ENCODE results near the gene NKX1-1.

NKX1-1 gene

DNA sequence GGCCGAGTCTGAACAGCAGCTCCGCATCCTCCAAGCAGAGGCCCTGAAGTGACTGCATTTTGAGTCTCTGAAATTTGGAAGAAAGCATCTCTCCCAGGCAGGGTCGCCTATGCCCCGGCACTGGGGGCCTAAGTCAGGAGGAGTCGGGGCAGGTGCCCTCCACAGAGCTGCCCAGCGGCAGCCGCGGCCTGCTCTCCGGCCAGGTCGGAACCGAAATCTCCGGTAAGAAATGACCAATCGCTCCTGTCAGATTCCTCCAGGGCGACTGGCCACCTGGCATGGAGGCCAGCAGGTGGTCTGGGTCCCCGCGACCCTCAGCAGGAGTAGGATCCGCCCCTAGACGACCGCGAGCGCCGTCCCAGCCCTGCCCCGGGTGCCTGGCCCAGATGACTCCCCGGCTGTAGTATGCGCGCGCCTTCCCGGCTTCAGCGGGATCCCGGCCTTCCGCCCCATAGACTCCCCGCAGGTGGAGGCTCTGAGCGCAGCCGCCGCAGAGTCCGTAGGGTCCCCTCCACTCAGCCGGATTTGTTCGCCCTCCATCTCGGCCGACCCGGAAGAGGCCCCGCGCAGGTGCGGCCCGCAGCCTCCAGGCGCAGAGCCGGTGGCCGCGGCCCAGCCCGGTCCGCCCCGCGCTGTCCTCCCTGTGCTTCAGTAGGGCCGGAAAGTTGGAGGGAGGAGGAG, 1.5 kb downstream of the NKX1-1 start:
- Histone ChIP-seq H4K20me1 (ENCODE audit: low read depth, low read length) (no peaks in the 10 kb centered on the region), H3K9ac (ENCODE audit: low read length) (no peak overlapping the region), H3K4me2 (ENCODE audit: low read depth, low read length, poor library complexity, severe bottlenecking) (no peak overlapping the region), H3K27me3 (ENCODE audit: low read length) (no peaks in the 10 kb centered on the region), H3K36me3 (ENCODE audit: low read length) (no peaks in the 10 kb centered on the region), H3K9me2 (replicated peaks; ENCODE audit: insufficient read depth, low read length) (no peaks in the 10 kb centered on the region), H3K27ac (ENCODE audit: low read depth, low read length) (no peak overlapping the region), H2AFZ (ENCODE audit: low read depth, low read length, severe bottlenecking) (no peak overlapping the region), H3K4me3 (ENCODE audit: insufficient read depth, low read length, poor library complexity, severe bottlenecking) (no peak overlapping the region), H3K79me2 (ENCODE audit: insufficient read depth, low read length) (no peaks in the 10 kb centered on the region), H3F3A (ENCODE audit: insufficient read depth) (no peaks in the 10 kb centered on the region), H3K9me3 (ENCODE audit: insufficient read depth, low read length) (no peaks in the 10 kb centered on the region)
- TF ChIP-seq, protein P1, sequence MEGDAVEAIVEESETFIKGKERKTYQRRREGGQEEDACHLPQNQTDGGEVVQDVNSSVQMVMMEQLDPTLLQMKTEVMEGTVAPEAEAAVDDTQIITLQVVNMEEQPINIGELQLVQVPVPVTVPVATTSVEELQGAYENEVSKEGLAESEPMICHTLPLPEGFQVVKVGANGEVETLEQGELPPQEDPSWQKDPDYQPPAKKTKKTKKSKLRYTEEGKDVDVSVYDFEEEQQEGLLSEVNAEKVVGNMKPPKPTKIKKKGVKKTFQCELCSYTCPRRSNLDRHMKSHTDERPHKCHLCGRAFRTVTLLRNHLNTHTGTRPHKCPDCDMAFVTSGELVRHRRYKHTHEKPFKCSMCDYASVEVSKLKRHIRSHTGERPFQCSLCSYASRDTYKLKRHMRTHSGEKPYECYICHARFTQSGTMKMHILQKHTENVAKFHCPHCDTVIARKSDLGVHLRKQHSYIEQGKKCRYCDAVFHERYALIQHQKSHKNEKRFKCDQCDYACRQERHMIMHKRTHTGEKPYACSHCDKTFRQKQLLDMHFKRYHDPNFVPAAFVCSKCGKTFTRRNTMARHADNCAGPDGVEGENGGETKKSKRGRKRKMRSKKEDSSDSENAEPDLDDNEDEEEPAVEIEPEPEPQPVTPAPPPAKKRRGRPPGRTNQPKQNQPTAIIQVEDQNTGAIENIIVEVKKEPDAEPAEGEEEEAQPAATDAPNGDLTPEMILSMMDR (IDR thresholded peaks at IDR 0.05; ENCODE audit: insufficient read depth, low read length, poor library complexity, severe bottlenecking) = no peak
- no peak for TF ChIP-seq EZH2phosphoT487 (conservative IDR thresholded peaks at IDR 0.05; ENCODE audit: low read length)

DNA sequence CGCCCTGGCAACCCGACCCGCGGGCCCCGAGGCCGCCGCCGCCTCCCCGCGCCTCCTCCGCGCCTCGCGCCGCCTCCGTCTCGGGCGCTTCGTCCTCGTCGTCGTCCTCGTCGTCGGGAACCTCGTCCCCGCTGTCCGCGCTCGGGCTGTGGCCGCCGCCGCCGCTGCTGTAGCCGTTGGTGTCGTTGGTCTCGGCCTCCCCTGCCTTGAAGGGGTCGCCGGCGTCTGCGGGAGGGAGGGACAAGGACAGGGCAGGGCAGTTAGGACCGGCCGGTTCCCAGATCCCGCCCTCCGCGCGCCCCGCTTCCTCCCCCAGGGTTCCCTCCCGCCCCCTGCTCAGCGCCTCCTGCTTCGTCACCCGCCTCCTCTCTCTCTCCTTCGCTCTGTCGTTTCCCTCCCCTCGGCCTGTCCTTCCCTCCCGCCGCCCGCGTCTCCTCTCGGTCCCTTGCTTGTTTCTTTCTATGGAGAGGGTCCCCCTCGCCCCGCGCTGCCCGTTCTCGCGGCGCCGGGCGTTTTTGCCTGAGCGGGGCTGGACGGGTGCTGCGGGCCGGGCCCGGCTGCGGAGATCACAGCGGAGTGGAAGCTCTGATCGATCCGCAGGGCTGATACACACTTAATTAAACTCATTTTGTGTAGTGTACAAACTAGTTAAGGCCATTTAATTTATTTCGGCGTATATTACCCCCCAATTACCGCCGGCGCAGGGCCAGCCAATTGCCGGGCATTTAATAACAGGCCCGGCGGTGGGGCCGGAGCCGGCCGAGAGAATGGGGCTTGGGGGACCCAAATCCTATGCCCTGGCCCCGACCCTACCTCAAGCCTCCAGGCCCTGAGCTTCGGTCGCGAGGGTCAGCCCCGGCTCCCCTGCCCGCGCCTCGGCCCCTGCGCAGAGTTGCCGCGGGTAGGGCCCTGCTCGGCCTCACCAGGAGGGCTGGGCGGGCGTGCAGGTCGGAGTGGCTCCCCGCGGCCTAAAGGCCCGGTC, 2.4 kb downstream of the NKX1-1 start:
- no peaks in the 10 kb centered on the region for H3K27me3 ChIP-seq (ENCODE audit: low read length)
- no peaks in the 10 kb centered on the region for H3K9me2 ChIP-seq (replicated peaks; ENCODE audit: insufficient read depth, low read length)
- H3K4me3 ChIP-seq (ENCODE audit: insufficient read depth, low read length, poor library complexity, severe bottlenecking) = no peak overlapping the region

DNA sequence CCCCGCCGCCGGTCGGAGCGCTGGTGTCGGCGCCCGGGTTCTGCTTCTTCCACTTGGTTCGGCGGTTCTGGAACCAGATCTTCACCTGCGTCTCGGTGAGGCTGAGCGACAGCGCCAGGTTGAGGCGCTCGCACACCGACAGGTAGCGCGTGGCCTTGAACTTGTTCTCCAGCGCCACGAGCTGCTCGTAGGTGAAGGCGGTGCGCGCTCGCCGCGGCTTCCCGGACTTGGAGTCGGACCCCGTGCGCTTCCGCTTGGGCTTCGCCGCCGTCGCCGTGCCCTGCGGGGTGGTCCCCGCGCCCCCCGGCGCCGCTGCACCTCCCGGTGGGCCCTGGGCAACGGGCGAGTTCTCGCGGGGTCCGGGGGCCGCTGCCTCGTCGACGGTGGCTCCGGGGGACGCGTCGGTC, 3.1 kb downstream of the NKX1-1 start:
- Histone ChIP-seq H3K36me3 (ENCODE audit: low read length) (no peaks in the 10 kb centered on the region), H3K9me3 (ENCODE audit: insufficient read depth, low read length) (peaks cover 10% of the 10 kb centered on the region; the same call in 1 of the 2 replicates), H4K20me1 (ENCODE audit: low read depth, low read length) (no peaks in the 10 kb centered on the region), H3K79me2 (ENCODE audit: insufficient read depth, low read length) (no peaks in the 10 kb centered on the region), H3K4me3 (ENCODE audit: insufficient read depth, low read length, poor library complexity, severe bottlenecking) (no peak overlapping the region), H3K27me3 (ENCODE audit: low read length) (no peaks in the 10 kb centered on the region), H3F3A (ENCODE audit: insufficient read depth) (no peaks in the 10 kb centered on the region), H3K27ac (ENCODE audit: low read depth, low read length) (no peak overlapping the region), H3K9me2 (replicated peaks; ENCODE audit: insufficient read depth, low read length) (no peaks in the 10 kb centered on the region), H3K9ac (ENCODE audit: low read length) (no peak overlapping the region), H2AFZ (ENCODE audit: low read depth, low read length, severe bottlenecking) (no peak overlapping the region), H3K4me2 (ENCODE audit: low read depth, low read length, poor library complexity, severe bottlenecking) (no peak overlapping the region)
- TF ChIP-seq, protein P1 (IDR thresholded peaks at IDR 0.05; ENCODE audit: insufficient read depth, low read length, poor library complexity, severe bottlenecking) = no peak
- TF ChIP-seq EZH2phosphoT487 (conservative IDR thresholded peaks at IDR 0.05; ENCODE audit: low read length) = no peak

More for the DNA sequence above, 2.4 kb downstream of the NKX1-1 start:
- peaks cover 5% of the 10 kb centered on the region; the same call in 1 of the 2 replicates for H3K9me3 ChIP-seq (ENCODE audit: insufficient read depth, low read length)
- no peak overlapping the region for H3K9ac ChIP-seq (ENCODE audit: low read length)
- no peaks in the 10 kb centered on the region for H3K36me3 ChIP-seq (ENCODE audit: low read length)
- no peak overlapping the region for H3K4me2 ChIP-seq (ENCODE audit: low read depth, low read length, poor library complexity, severe bottlenecking)
- H3K27ac ChIP-seq (ENCODE audit: low read depth, low read length) = no peak overlapping the region
- TF ChIP-seq EZH2phosphoT487 (conservative IDR thresholded peaks at IDR 0.05; ENCODE audit: low read length) = no peak
- TF ChIP-seq, protein P1 (IDR thresholded peaks at IDR 0.05; ENCODE audit: insufficient read depth, low read length, poor library complexity, severe bottlenecking) = no peak
- H3F3A ChIP-seq (ENCODE audit: insufficient read depth) = no peaks in the 10 kb centered on the region
- H3K79me2 ChIP-seq (ENCODE audit: insufficient read depth, low read length) = no peaks in the 10 kb centered on the region
- no peak overlapping the region for H2AFZ ChIP-seq (ENCODE audit: low read depth, low read length, severe bottlenecking)
- no peaks in the 10 kb centered on the region for H4K20me1 ChIP-seq (ENCODE audit: low read depth, low read length)
